HepG2 (cell line): ENCODE data around the gene ARMCX2. TPM values are rescaled to one million over a fixed set of nuclear protein-coding genes. Genes with fewer than 3 reads are reported as not detected.

Experiments used
- DMAP1 ChIP-seq: IDR thresholded peaks from 2 replicates; pipeline ENCODE4 v1.6.1; 2016
- FOXK1 ChIP-seq: sonication (generic); formaldehyde crosslinking; IDR thresholded peaks from 2 replicates; pipeline ENCODE4 v1.4.0; 2020; ENCODE audit warnings: low read depth, missing genetic modification reagents, borderline replicate concordance
- GZF1 ChIP-seq: sonication (generic); formaldehyde crosslinking; IDR thresholded peaks from 2 replicates; pipeline ENCODE4 v1.5.1; 2020; ENCODE audit warnings: mild to moderate bottlenecking, missing genetic modification reagents
- HES4 ChIP-seq: sonication (generic); formaldehyde crosslinking; IDR thresholded peaks from 2 replicates; pipeline ENCODE4 v1.9.0; 2021; ENCODE audit warnings: mild to moderate bottlenecking, missing genetic modification reagents, borderline replicate concordance
- HNRNPLL ChIP-seq: fragments of 200-400 bp; formaldehyde crosslinking; IDR thresholded peaks from 2 replicates; pipeline ENCODE4 v1.6.1; 2017; ENCODE audit warnings: mild to moderate bottlenecking, low read depth, low read length; ENCODE audit not compliant: poor library complexity, severe bottlenecking
- KLF9 ChIP-seq: IDR thresholded peaks from 2 replicates; pipeline ENCODE4 v1.6.1; 2016; ENCODE audit warnings: low read depth
- POLR2A ChIP-seq, 2 experiments: IDR thresholded peaks; 2 replicates each; pipeline ENCODE4 v1.6.1; 2011; ENCODE audit warnings: low read depth in 2 of 2, low read length in 2 of 2, mild to moderate bottlenecking in 1 of 2, moderate library complexity in 1 of 2; ENCODE audit not compliant: insufficient read depth in 1 of 2
- POLR2AphosphoS5 ChIP-seq: IDR thresholded peaks from 2 replicates; pipeline ENCODE4 v1.6.1; 2012; ENCODE audit warnings: low read depth, low read length
- RAD51 ChIP-seq: fragments of 450-650 bp; IDR thresholded peaks from 2 replicates; pipeline ENCODE4 v1.6.1; 2016; ENCODE audit warnings: borderline replicate concordance
- RNF219 ChIP-seq: sonication (generic); formaldehyde crosslinking; IDR thresholded peaks from 2 replicates; pipeline ENCODE4 v1.5.0; 2020; ENCODE audit warnings: mild to moderate bottlenecking, missing genetic modification reagents
- SAP130 ChIP-seq: IDR thresholded peaks from 2 replicates; pipeline ENCODE4 v1.6.1; 2016; ENCODE audit warnings: low read depth
- USF2 ChIP-seq, 2 experiments: sonication (generic) in 1 of 2; formaldehyde crosslinking in 1 of 2; IDR thresholded peaks; 2 replicates each; pipeline versions ENCODE4 v1.5.1 to v1.6.1; 2011 to 2020; ENCODE audit warnings: borderline replicate concordance in 1 of 2, low read depth in 1 of 2, low read length in 1 of 2, mild to moderate bottlenecking in 1 of 2, missing genetic modification reagents in 1 of 2, moderate library complexity in 1 of 2
- ZFX ChIP-seq: sonication (generic); formaldehyde crosslinking; IDR thresholded peaks from 2 replicates; pipeline ENCODE4 v1.4.0; 2020; ENCODE audit warnings: mild to moderate bottlenecking, low read depth, missing genetic modification reagents, moderate library complexity
- polyA plus RNA-seq, 8 experiments: library from polyadenylated mRNA; depleted of rRNA in 3 of 8; stranded (reverse) in 7 of 8; unstranded in 1 of 8; fragments of >200 nt; fragmentation: Illumina TruSeq in 4 of 8; extraction: Trizol in 4 of 8; gene quantifications; 2 replicates each; pipeline versions ENCODE4 v1.2.1 to v1.2.3, GENCODE V29; 2011 to 2016; ENCODE audit warnings: low read depth in 4 of 8, missing spikeins in 1 of 8, mixed read lengths in 1 of 8; ENCODE audit not compliant: insufficient read depth in 1 of 8
- total RNA-seq, 5 experiments: library from RNA; depleted of rRNA; stranded (reverse); fragments of >200 nt; fragmentation: Illumina TruSeq; extraction: Trizol; gene quantifications; 2 replicates each; pipeline ENCODE4 v1.2.3, GENCODE V29; 2016; ENCODE audit warnings: low read depth in 1 of 5

ARMCX2 gene
- total and polyA plus RNA-seq, 2 of the 13 experiments (the other 11 are each of a cell fraction or from before 2014, with no cell fraction given): not detected

GRCh38 chrX:101617211-101618191 lies 42.1 kb downstream of the ARMCX2 start, which contains the start of gene ARMCX6 (continued):
- no peak for TF ChIP-seq RNF219 (CRISPR knock-in tag)
- no peak for TF ChIP-seq KLF9
- TF ChIP-seq RAD51: peak; percentile 84
- TF ChIP-seq POLR2A (IDR thresholded peaks at IDR 0.05; ENCODE audit: insufficient read depth in 1 of 2, low read depth in 2 of 2, low read length in 2 of 2): peak; percentile 47 to 51; a peak in 3 of 4 replicates
- peak; percentile 29 for TF ChIP-seq SAP130 (CRISPR knock-in tag)
- peak; percentile 33; the same call in 1 of the 2 replicates for TF ChIP-seq DMAP1 (CRISPR knock-in tag)
- no peak for TF ChIP-seq HES4 (CRISPR knock-in tag)
- TF ChIP-seq GZF1: no peak
- peak; percentile 37 for TF ChIP-seq ZFX (CRISPR knock-in tag)
- TF ChIP-seq HNRNPLL: peak; percentile 25
- peak; percentile 47; the same call in 1 of the 2 replicates for TF ChIP-seq POLR2AphosphoS5
- TF ChIP-seq USF2 (IDR thresholded peaks at IDR 0.05; ENCODE audit: low read depth, low read length): peak; percentile 86
- peak; percentile 89; the same call in 1 of the 2 replicates for TF ChIP-seq USF2 (CRISPR knock-in tag; IDR thresholded peaks at IDR 0.05; ENCODE audit: borderline replicate concordance)
- no peak for TF ChIP-seq FOXK1
